DMS 273 (cell line): ENCODE data around the gene MACROD2.
A peak's percentile ranks its signal among the peaks of the same experiment; 100 is the strongest.
"Not testable (repeated sequence)": the region's sequence is repeated elsewhere in the genome, so short reads cannot be mapped to it uniquely, and the experiment has no call there.

Source experiments
- DNase-seq: peaks from one replicate; lab custom pipeline; 2025; ENCODE audit not compliant: unreplicated experiment; lab: John Stamatoyannopoulos, UW

Gene MACROD2

DNA sequence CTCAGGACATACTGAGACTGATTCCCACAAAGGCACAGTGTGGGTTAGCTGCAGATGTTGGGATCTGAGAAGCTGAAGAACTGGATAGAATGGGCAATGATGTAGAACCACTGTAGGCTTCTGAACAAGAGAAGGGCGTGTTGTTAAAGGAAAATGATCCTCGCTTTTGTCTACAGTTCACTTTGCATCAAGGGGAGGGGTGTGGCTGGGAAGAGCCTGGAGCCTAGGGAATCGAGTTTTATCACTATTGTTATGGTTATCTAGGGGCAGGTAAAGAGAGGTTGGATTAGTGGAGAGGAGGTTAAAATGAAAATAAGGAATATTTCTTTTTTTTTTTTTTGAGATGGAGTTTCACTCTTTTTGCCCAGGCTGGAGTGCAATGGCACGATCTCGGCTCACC lies 1809.8 kb downstream of the MACROD2 start:
- no peak for DNase-seq

DNA sequence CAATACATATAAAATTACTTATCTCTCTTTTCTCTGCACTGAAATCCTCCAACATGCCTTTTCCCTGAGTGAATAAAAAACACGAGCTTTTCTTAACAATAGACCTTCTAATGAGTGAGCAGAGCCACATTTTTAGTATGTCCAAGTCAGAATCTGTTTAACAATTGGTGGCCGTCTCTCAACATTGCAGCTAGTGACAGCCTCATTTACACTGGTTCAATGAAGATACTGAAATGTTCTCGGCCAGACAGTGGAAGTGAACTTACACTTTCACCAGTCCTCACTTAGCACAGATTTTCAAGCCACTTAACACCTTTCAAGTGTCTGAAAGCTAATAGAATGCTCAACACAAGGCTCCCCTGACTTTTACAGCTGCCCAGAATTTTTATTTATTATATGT lies 1810.8 kb downstream of the MACROD2 start:
- no peak for DNase-seq

- no peak for DNase-seq
Measured at GRCh38 chr20:15807271-15807670, 1812.0 kb downstream of the MACROD2 start.

DNA sequence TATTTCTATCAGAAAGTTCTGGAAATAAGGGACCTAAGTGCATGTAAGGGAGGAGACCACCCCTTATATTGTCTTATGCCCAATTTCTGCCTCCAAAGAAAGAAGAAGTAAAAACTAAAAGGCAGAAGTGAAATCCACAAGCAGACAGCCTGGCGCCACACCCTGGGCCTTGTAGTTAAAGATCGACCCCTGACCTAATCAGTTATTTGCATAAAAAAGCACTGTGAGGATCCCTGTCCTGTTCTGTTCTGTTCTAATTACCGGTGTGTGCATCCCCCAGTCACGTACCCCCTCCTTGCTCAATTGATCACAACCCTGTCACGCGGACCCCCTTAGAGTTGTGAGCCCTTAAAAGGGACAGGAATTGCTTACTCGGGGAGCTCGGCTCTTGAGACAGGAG lies 1812.5 kb downstream of the MACROD2 start:
- DNase-seq: not testable (repeated sequence)

DNA sequence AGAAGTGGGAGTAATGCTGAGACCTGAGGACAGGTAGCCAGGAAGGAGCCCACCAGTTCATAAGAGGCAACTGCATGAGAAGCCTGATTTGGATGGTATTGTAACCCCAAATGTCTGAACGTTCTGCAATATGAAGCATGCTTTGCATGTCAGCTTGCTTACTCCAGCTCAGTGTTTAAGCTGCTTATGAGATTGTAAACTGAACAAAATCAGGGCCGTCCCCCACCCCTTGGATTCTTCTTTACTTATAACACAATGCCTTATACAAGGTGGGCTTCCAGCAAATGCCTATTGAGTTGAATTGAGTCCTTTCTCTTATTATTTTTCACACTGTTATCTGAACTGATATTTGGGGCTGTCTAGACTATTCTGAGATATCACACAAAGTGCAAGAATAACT lies 1816.6 kb downstream of the MACROD2 start:
- DNase-seq: no peak

DNA sequence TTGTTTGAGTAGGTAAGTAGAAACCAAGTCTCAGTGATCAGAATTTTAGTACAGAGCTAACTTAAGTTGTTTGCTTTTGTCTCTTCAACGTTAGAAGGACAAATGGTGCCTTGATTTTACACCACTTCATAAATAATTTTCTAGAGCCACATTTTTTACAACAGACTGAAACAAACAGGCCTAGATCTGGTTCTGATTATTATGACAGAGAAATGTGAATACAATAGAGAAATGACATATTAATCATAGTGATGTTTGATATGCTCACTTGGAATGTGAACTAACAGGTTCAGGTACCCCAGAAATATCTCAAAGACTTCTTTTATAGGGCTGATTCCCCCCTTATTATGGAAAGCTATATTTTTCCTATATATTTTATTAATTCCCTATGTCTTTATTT lies 1817.4 kb downstream of the MACROD2 start:
- DNase-seq: no peak

GRCh38 chr20:15814360-15814759 lies 1819.0 kb downstream of the MACROD2 start:
- DNase-seq: no peak

GRCh38 chr20:15814911-15815310 lies 1819.6 kb downstream of the MACROD2 start:
- DNase-seq: no peak

- no peak for DNase-seq
Measured at GRCh38 chr20:15817351-15817750, 1822.0 kb downstream of the MACROD2 start.

GRCh38 chr20:15818651-15819071 lies 1823.3 kb downstream of the MACROD2 start:
- DNase-seq: no peak

- DNase-seq: no peak
Measured at GRCh38 chr20:15823718-15824117, 1828.4 kb downstream of the MACROD2 start.

DNA sequence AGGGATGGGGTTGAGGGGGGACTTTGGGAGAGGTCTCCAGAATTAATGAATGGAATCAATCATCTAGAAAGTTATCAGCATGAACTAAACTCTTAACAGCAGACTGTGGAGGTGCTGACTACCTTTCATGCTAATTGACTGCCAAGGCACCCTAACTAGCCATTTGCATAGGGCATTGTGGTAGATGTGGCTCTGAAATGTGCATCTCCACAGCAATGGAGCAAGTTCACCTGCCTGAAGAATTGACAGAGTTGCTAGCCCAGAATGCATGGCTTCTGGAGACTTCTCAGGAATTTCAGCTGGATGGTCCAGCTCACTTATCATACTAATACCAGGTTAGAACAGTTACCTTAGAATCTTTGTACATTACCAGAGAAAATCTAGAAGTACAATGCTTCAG lies 1832.3 kb downstream of the MACROD2 start:
- no peak for DNase-seq

DNA sequence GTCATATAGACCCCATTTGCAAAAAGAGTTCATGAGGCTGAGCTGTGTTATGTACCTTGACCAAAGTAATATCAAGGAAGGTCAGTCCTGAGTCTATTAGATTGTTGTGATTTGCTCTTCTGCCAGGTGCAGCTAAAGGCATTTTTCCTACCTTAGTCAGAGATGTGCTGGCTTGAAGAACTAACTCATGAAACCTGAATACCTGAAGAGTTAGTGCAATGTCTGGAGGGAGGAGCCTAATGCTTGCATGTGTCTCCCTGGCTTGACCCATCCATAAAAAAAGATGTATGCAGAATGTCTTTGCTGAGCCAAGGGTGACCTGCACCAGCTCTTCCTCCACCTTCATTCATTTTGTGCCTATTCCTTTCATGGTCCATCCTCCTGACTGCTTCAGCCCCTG lies 1835.9 kb downstream of the MACROD2 start:
- no peak for DNase-seq

DNA sequence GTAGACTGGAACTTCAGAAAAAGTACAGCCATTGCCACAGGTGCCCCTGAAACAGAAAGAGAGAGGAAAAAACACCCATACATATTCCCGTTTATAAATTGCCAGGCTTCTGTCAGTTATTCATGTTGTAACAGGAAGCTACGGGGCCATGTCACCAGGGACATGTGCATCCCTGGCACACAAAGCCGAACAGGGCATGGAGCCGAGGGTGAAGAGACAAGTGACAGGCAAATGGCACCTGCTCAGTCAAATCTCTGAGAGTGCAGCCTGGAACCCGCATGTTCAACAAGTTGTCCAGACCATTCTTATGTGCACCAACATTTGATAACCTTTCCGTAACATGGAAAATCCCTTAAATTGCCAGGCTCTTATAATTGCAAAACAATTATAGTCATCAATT lies 1837.2 kb downstream of the MACROD2 start:
- no peak for DNase-seq

GRCh38 chr20:15834857-15835256 lies 1839.5 kb downstream of the MACROD2 start:
- peak; percentile 78 for DNase-seq

- DNase-seq: no peak
Measured at GRCh38 chr20:15835811-15836210, 1840.5 kb downstream of the MACROD2 start.

GRCh38 chr20:15836634-15837033 lies 1841.3 kb downstream of the MACROD2 start:
- DNase-seq: no peak

- no peak for DNase-seq
Measured at GRCh38 chr20:15837563-15837962, 1842.2 kb downstream of the MACROD2 start.

DNA sequence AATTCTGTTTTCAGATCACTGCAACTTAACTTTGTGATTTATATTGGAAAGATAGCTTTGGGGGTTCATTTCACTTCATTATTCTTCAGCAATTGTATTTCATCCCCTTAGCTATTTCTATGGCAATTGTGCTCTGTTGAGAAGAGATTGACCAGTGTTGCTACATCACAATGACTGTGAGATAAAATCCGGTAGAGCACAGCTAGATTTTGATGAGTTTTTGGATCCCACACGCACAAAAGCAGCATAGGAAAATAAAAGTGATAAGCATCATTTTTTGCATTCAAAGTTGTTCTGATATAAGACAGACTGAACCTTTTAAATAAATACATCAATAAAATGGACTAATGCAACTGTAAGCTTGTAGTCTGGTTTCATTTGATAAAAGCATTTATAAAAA lies 1843.2 kb downstream of the MACROD2 start:
- DNase-seq: no peak

DNA sequence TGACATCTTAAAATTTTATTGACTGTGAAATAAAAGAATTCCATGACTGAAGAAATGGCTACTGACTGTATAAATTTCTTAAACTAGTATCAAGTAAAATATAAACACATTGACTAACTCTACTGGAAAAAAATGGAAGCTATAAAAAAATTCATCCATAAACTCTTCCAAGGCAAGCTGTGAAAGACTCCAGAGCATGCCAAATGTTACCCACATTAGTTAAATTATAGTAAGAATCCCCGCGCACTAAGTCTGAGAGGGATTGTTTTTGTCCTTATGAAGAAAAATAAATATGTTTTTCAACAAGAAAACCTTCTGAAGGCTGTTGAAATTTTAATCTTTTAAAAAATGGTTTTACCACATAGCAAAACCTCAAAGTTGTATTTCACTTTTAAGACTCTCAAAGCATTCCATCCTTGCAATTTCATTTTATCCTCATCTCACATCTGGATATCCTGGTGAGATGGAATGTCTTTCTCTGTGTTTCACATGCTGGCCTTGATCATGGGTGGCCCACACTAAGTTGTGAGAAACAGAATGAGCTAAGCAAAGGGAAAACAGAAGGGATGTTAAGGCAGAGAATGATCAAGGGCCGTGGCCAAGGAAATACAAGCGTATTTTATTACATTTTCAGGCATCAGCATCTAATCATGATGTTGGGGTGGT lies 1845.5 kb downstream of the MACROD2 start:
- DNase-seq: no peak

- peak; percentile 14 for DNase-seq
Measured at GRCh38 chr20:15842872-15843271, 1847.6 kb downstream of the MACROD2 start.

- DNase-seq: no peak
Measured at GRCh38 chr20:15843777-15844176, 1848.5 kb downstream of the MACROD2 start.

GRCh38 chr20:15847196-15847784 lies 1852.0 kb downstream of the MACROD2 start:
- peak; percentile 67 for DNase-seq
